NCI-H2081 (cell line): ENCODE results near the gene ERI3.

ENCODE experiments used
- DNase-seq, 2 experiments: peaks; one replicate each; lab custom pipeline; 2025; lab: John Stamatoyannopoulos, UW

Gene ERI3

GRCh38 chr1:44283524-44284173, 71.4 kb downstream of the ERI3 start:
- DNase-seq, result peak; percentile 87 to 98

GRCh38 chr1:44282704-44283426, 72.2 kb downstream of the ERI3 start:
- no peak for DNase-seq

- no peak for DNase-seq
Observed at GRCh38 chr1:44281962-44282703, 72.9 kb downstream of the ERI3 start.

- no peak for DNase-seq
Observed at GRCh38 chr1:44276901-44277300, 78.2 kb downstream of the ERI3 start.

GRCh38 chr1:44275991-44276405, 79.1 kb downstream of the ERI3 start:
- peak; percentile 52 to 53 for DNase-seq

- DNase-seq, result no peak
Observed at GRCh38 chr1:44275296-44275962, 79.6 kb downstream of the ERI3 start.

- DNase-seq, result no peak
Observed at GRCh38 chr1:44273560-44274350, 81.3 kb downstream of the ERI3 start.

- no peak for DNase-seq
Observed at GRCh38 chr1:44272992-44273391, 82.1 kb downstream of the ERI3 start.

- no peak for DNase-seq
Observed at GRCh38 chr1:44271646-44272045, 83.4 kb downstream of the ERI3 start.

GRCh38 chr1:44270686-44271628, 84.1 kb downstream of the ERI3 start:
- DNase-seq, result no peak

GRCh38 chr1:44268054-44268453, 87.0 kb downstream of the ERI3 start:
- DNase-seq, result no peak

GRCh38 chr1:44267438-44267837, 87.6 kb downstream of the ERI3 start:
- peak; percentile 98 to 99 for DNase-seq

GRCh38 chr1:44266400-44267344, 88.4 kb downstream of the ERI3 start:
- peak; percentile 38 to 71 for DNase-seq

- DNase-seq, result no peak
Observed at GRCh38 chr1:44265656-44266358, 89.2 kb downstream of the ERI3 start.

GRCh38 chr1:44264451-44264771, 90.6 kb downstream of the ERI3 start:
- no peak for DNase-seq

- DNase-seq, result no peak
Observed at GRCh38 chr1:44263568-44264450, 91.2 kb downstream of the ERI3 start.

GRCh38 chr1:44262816-44263567, 92.1 kb downstream of the ERI3 start:
- DNase-seq, result no peak
